Measurements from ENCODE around the gene GPR158.

GPR158 gene

GRCh38 chr10:25444266-25444665 lies 269.5 kb downstream of the GPR158 start:
- FAIRE-seq (no peak), DNase-seq (ENCODE audit: insufficient read length) (no peak)
- TF ChIP-seq POLR2A (IDR thresholded peaks at IDR 0.05; ENCODE audit: low read depth, low read length) (no peak), POLR2AphosphoS5 (IDR thresholded peaks at IDR 0.05; ENCODE audit: low read depth, low read length) (no peak), TAF1 (IDR thresholded peaks at IDR 0.05; ENCODE audit: borderline replicate concordance, low read depth, low read length) (no peak)

- FAIRE-seq (no peak), DNase-seq (ENCODE audit: insufficient read length) (no peak)
- TF ChIP-seq TAF1 (IDR thresholded peaks at IDR 0.05; ENCODE audit: borderline replicate concordance, low read depth, low read length) (no peak), POLR2A (IDR thresholded peaks at IDR 0.05; ENCODE audit: low read depth, low read length) (no peak), POLR2AphosphoS5 (IDR thresholded peaks at IDR 0.05; ENCODE audit: low read depth, low read length) (no peak)
Observed at GRCh38 chr10:25451401-25451800, 276.6 kb downstream of the GPR158 start.

GRCh38 chr10:25453619-25454018 lies 278.8 kb downstream of the GPR158 start:
- FAIRE-seq (no peak), DNase-seq (ENCODE audit: insufficient read length) (no peak)
- TF ChIP-seq POLR2AphosphoS5 (IDR thresholded peaks at IDR 0.05; ENCODE audit: low read depth, low read length), result no peak
- TF ChIP-seq TAF1 (IDR thresholded peaks at IDR 0.05; ENCODE audit: borderline replicate concordance, low read depth, low read length), result no peak
- no peak for TF ChIP-seq POLR2A (IDR thresholded peaks at IDR 0.05; ENCODE audit: low read depth, low read length)

- no peak for DNase-seq (ENCODE audit: insufficient read length)
- no peak for FAIRE-seq
Observed at GRCh38 chr10:25455980-25456567, 281.3 kb downstream of the GPR158 start.

DNA sequence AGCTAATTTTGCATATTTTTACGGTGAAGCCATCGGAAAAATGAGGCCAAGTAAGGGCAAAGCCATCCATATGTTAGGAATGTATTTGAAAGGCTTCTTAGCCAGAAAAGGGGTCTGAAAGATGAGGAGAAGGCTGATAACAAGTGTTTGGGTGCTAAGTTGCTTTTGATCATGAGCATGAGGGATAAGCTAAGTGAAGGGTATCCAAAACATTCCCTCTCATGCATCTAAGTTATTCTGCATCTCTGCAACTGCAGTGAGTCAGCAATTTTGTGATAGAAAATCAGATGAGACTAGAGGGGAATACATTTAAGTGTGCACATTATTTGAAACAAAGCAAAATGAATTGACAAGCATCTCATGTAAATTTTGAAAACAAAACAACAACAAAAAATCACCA lies 282.8 kb downstream of the GPR158 start:
- DNase-seq (ENCODE audit: insufficient read length), result no peak
- TF ChIP-seq POLR2A (IDR thresholded peaks at IDR 0.05; ENCODE audit: low read depth, low read length) (no peak), TAF1 (IDR thresholded peaks at IDR 0.05; ENCODE audit: borderline replicate concordance, low read depth, low read length) (no peak), POLR2AphosphoS5 (IDR thresholded peaks at IDR 0.05; ENCODE audit: low read depth, low read length) (no peak)
- FAIRE-seq, result no peak

More at GRCh38 chr10:25455980-25456567, 281.3 kb downstream of the GPR158 start:
- no peak for TF ChIP-seq POLR2AphosphoS5 (IDR thresholded peaks at IDR 0.05; ENCODE audit: low read depth, low read length)
- TF ChIP-seq POLR2A (IDR thresholded peaks at IDR 0.05; ENCODE audit: low read depth, low read length), result no peak
- no peak for TF ChIP-seq TAF1 (IDR thresholded peaks at IDR 0.05; ENCODE audit: borderline replicate concordance, low read depth, low read length)

DNA sequence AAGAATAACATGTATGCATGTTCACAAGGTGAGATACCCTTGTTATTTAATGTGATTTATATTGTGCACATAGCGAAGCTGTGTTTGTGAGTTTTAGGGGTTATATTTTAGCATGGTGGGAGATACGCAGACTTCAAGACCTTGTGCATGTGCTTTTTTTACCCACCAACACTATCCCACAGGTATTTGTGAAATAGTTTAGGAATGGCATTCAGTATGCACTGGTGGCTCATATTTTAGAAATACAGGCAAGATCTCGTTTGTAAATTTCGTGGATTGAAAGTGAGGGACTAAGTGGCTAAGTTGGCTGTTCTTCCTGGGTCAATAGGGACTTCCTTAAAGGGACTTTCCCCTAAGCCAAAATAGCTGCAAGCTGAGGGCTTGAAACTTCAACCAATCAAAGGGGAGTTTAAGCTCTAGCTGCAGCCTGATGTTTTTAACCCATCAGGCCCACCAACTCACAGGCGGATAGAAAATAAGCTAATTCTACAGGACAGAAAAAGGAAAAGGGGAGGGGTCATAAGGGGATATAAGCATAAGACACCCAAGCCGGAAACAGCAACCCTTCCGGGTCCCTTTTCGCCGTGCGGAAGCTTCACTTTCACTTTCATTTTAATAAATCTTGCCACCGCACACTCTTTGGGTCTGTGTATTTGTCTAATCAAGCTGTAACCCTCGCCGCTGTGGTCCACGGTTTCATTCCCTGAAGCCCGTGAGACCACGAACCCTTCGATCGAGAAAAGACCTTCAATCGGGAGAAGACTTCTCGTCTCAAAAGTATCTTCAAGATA lies 291.0 kb downstream of the GPR158 start:
- DNase-seq (ENCODE audit: insufficient read length) (no peak), FAIRE-seq (no peak)
- TF ChIP-seq POLR2A (IDR thresholded peaks at IDR 0.05; ENCODE audit: low read depth, low read length) (no peak), TAF1 (IDR thresholded peaks at IDR 0.05; ENCODE audit: borderline replicate concordance, low read depth, low read length) (no peak), POLR2AphosphoS5 (IDR thresholded peaks at IDR 0.05; ENCODE audit: low read depth, low read length) (no peak)

DNA sequence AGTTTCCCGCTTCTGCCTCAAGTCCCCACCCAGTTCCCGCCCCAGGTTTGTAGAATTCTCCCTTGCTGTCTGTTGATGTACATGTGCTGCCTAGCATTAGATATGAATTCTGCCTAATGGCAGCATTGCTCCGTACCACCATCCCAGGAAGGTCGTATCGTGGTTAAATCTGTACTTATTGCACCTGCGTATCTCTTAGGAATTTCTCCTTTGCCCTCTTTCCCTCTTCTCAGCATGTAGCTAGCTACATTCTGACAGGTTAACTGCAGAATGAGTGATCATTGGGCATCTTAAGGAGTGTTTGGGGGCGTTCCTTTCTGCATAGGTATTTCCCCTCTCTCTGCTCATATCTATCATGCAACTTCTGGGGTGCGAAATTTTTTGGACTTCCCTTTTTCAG lies 293.1 kb downstream of the GPR158 start:
- no peak for FAIRE-seq
- TF ChIP-seq TAF1 (IDR thresholded peaks at IDR 0.05; ENCODE audit: borderline replicate concordance, low read depth, low read length) (no peak), POLR2A (IDR thresholded peaks at IDR 0.05; ENCODE audit: low read depth, low read length) (no peak), POLR2AphosphoS5 (IDR thresholded peaks at IDR 0.05; ENCODE audit: low read depth, low read length) (no peak)
- no peak for DNase-seq (ENCODE audit: insufficient read length)

GRCh38 chr10:25481467-25481866 lies 306.7 kb downstream of the GPR158 start:
- no peak for DNase-seq (ENCODE audit: insufficient read length)
- no peak for FAIRE-seq
- TF ChIP-seq POLR2A (IDR thresholded peaks at IDR 0.05; ENCODE audit: low read depth, low read length) (no peak), POLR2AphosphoS5 (IDR thresholded peaks at IDR 0.05; ENCODE audit: low read depth, low read length) (no peak), TAF1 (IDR thresholded peaks at IDR 0.05; ENCODE audit: borderline replicate concordance, low read depth, low read length) (no peak)

DNA sequence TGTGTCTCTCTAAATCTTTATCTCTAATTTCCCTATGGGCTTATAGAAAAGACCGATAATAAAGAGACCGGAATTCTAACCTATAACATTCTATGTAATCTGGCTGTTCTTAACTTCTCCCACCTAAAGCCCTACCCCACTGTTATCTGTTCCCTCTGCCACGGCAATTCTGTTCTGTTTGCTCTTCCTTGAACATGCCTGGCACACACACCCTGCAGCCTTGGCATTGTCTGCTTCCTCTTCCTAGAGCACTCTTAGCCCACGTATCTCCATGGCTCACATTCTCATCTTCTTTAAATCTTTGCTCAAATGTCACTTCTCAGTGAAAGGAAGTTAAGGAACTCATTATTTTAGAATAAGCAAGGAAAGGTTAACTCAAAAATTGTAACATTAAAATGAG lies 309.2 kb downstream of the GPR158 start:
- DNase-seq (ENCODE audit: insufficient read length), result no peak
- TF ChIP-seq POLR2A (IDR thresholded peaks at IDR 0.05; ENCODE audit: low read depth, low read length) (no peak), TAF1 (IDR thresholded peaks at IDR 0.05; ENCODE audit: borderline replicate concordance, low read depth, low read length) (no peak), POLR2AphosphoS5 (IDR thresholded peaks at IDR 0.05; ENCODE audit: low read depth, low read length) (no peak)
- no peak for FAIRE-seq

DNA sequence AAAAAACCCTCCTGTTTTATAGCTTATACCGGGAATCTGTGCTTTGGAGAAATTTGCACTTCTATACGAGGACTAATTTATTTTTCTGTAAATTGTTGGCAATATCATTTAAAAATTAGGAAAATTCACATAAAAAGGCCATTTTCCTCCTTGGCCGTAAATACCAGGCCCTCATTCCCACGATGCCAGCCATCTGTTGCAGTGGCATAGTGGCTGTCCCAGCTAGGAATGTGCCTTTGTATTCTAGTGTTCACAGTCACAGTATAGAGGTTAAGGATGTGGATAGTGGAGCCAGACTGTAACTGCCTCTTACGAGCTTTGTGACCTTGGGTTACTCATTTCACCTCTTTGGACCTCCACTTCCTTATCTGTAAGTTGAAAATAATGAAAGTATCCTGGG lies 312.5 kb downstream of the GPR158 start:
- TF ChIP-seq TAF1 (IDR thresholded peaks at IDR 0.05; ENCODE audit: borderline replicate concordance, low read depth, low read length), result no peak
- no peak for TF ChIP-seq POLR2AphosphoS5 (IDR thresholded peaks at IDR 0.05; ENCODE audit: low read depth, low read length)
- no peak for TF ChIP-seq POLR2A (IDR thresholded peaks at IDR 0.05; ENCODE audit: low read depth, low read length)
- DNase-seq (ENCODE audit: insufficient read length) (no peak), FAIRE-seq (no peak)

DNA sequence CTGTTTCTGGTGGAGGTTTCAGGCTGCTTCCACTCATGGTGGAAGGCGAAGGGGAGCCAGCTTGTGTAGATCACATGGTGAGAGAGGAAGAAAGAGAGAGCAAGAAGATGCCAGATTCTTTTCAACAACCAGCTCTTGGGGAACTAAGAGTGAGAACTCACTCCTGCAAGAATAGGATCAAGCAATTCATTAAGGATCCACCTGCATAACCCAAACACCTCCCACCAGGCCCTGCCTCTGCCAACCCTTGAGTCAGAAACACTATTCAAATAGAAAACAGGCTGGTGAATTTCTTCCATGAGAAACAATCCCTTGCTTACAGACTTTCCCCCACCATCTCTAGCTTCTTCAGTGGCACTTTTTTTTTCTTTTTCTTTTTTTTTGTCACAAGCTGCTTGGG lies 317.2 kb downstream of the GPR158 start:
- no peak for TF ChIP-seq POLR2AphosphoS5 (IDR thresholded peaks at IDR 0.05; ENCODE audit: low read depth, low read length)
- no peak for TF ChIP-seq TAF1 (IDR thresholded peaks at IDR 0.05; ENCODE audit: borderline replicate concordance, low read depth, low read length)
- TF ChIP-seq POLR2A (IDR thresholded peaks at IDR 0.05; ENCODE audit: low read depth, low read length), result no peak
- no peak for DNase-seq (ENCODE audit: insufficient read length)
- no peak for FAIRE-seq

DNA sequence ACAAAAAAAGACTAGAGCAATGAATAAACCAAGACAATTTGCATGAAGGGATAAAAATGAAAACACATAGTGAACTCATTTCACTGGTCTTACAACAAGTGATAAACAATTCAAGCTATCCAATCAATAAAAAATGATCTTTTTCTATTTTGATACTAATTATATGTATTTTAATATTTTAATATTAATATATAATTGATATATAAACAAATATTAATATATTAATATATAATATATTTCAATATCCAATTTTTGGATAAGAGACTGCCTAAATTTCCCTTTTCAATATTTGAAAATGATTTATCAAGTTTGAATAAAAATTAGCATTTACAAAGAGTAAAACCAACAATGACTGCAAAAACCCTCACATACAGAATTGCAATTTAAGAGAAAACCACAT lies 317.9 kb downstream of the GPR158 start:
- FAIRE-seq (no peak), DNase-seq (ENCODE audit: insufficient read length) (no peak)
- TF ChIP-seq POLR2A (IDR thresholded peaks at IDR 0.05; ENCODE audit: low read depth, low read length) (no peak), TAF1 (IDR thresholded peaks at IDR 0.05; ENCODE audit: borderline replicate concordance, low read depth, low read length) (no peak), POLR2AphosphoS5 (IDR thresholded peaks at IDR 0.05; ENCODE audit: low read depth, low read length) (no peak)

Data from GM12892 (cell line).